PC-9 (cell line): ENCODE measurements around the gene AKR1B1. TPM values are rescaled to one million over a fixed set of nuclear protein-coding genes. Genes with fewer than 3 reads are reported as not detected.

ENCODE experiments used
- BruUV-seq: library from RNA; stranded (reverse); fragments of 400-500 nt; replicated peaks from 2 replicates; lab custom pipeline; 2021; lab: Mats Ljungman, UMichigan
- CTCF ChIA-PET: fragments of 300-600 bp; sonication (Branson Sonifier 250); formaldehyde crosslinking; loops from one replicate; lab custom pipeline; 2022; ENCODE audit warnings: antibody characterized with exemption; lab: Charles Lee
- POLR2A ChIA-PET: fragments of 300-600 bp; sonication (Branson Sonifier 250); formaldehyde crosslinking; loops from one replicate; lab custom pipeline; 2022; ENCODE audit warnings: antibody characterized with exemption; ENCODE audit not compliant: unreplicated experiment; lab: Charles Lee
- DNase-seq, 2 experiments: peaks; one replicate each; pipeline versions ENCODE4 v3.0.0 to v3.0.0-alpha.2; 2015 to 2022; ENCODE audit warnings: mixed read lengths in 1 of 2
- H2AFZ ChIP-seq: fragments of 200-600 bp; sonication (generic); 2 replicates; pipeline ENCODE4 v1.8.1; 2017; ENCODE audit warnings: antibody characterized with exemption
- H3F3A ChIP-seq: fragments of 200-600 bp; sonication (generic); 2 replicates; pipeline ENCODE4 v1.8.1; 2017; ENCODE audit warnings: antibody characterized with exemption, mild to moderate bottlenecking, low read depth; ENCODE audit not compliant: insufficient read depth
- H3K27ac ChIP-seq: fragments of 200-600 bp; sonication (generic); 2 replicates; pipeline ENCODE4 v1.6.1; 2016; ENCODE audit warnings: mixed run types
- H3K27me3 ChIP-seq: fragments of 200-600 bp; sonication (generic); 2 replicates; pipeline ENCODE4 v1.6.1; 2016; ENCODE audit warnings: low read depth, mixed run types; ENCODE audit not compliant: insufficient read depth
- H3K36me3 ChIP-seq: fragments of 200-600 bp; sonication (generic); 2 replicates; pipeline ENCODE4 v1.6.1; 2016; ENCODE audit warnings: low read depth, mixed run types
- H3K4me1 ChIP-seq: fragments of 200-600 bp; sonication (generic); replicated peaks from 2 replicates; pipeline ENCODE4 v1.6.1; 2016; ENCODE audit warnings: mixed run types; ENCODE audit not compliant: insufficient read depth
- H3K4me2 ChIP-seq: fragments of 200-600 bp; sonication (generic); 2 replicates; pipeline ENCODE4 v1.6.1; 2017; ENCODE audit warnings: mixed run types
- H3K4me3 ChIP-seq: fragments of 200-600 bp; sonication (generic); 2 replicates; pipeline ENCODE4 v1.6.1; 2016; ENCODE audit warnings: mixed run types
- H3K79me2 ChIP-seq: fragments of 200-600 bp; sonication (generic); 2 replicates; pipeline ENCODE4 v1.6.1; 2017; ENCODE audit warnings: low read depth, mixed run types
- H3K9me2 ChIP-seq: fragments of 200-600 bp; sonication (generic); 2 replicates; pipeline ENCODE4 v1.8.1; 2017; ENCODE audit warnings: mild to moderate bottlenecking; ENCODE audit not compliant: insufficient read depth
- H3K9me3 ChIP-seq: fragments of 200-600 bp; sonication (generic); 2 replicates; pipeline ENCODE4 v1.8.1; 2016; ENCODE audit warnings: low read depth; ENCODE audit not compliant: insufficient read depth
- H4K20me1 ChIP-seq: fragments of 200-600 bp; sonication (generic); 2 replicates; pipeline ENCODE4 v1.8.1; 2017; ENCODE audit not compliant: insufficient read depth
- CTCF ChIP-seq: fragments of 200-600 bp; sonication (generic); conservative IDR thresholded peaks from 2 replicates; pipeline ENCODE4 v1.6.1; 2017; ENCODE audit warnings: mixed run types, antibody characterized with exemption, mild to moderate bottlenecking, moderate library complexity
- EZH2 ChIP-seq: fragments of 200-600 bp; sonication (generic); IDR thresholded peaks from 2 replicates; pipeline ENCODE4 v1.8.0; 2017; ENCODE audit warnings: antibody characterized with exemption, low read depth
- intact Hi-C: fragments of 100-400 bp; cut with micrococcal nuclease; formaldehyde crosslinking; loops from one replicate; pipeline ENCODE4 v1.10.0; 2022; ENCODE audit not compliant: unreplicated experiment
- total RNA-seq: library from RNA; stranded (reverse); gene quantifications from 2 replicates; pipeline ENCODE4 v1.2.3, GENCODE V29; 2021

Gene AKR1B1
- total RNA-seq, 1 experiment from 2014 or later, result 1,009 TPM

GRCh38 chr7:134407311-134407710 lies 51.6 kb downstream of the AKR1B1 start:
- TF ChIP-seq EZH2 (no peak), CTCF (no peak)
- Histone ChIP-seq H3K4me1 (no peaks in the 10 kb centered on the region), H3K27me3 (no peaks in the 10 kb centered on the region), H3K27ac (no peak overlapping the region), H3K4me2 (no peak overlapping the region), H3K9me3 (peaks cover 3% of the 10 kb centered on the region; the same call in 1 of the 2 replicates), H4K20me1 (no peaks in the 10 kb centered on the region), H3K9me2 (no peaks in the 10 kb centered on the region), H3K36me3 (no peaks in the 10 kb centered on the region), H2AFZ (no peak overlapping the region), H3K4me3 (no peak overlapping the region), H3F3A (no peaks in the 10 kb centered on the region), H3K79me2 (no peaks in the 10 kb centered on the region)
- ChIA-PET POLR2A (no interaction called here), CTCF (interaction anchor here (0.7 kb wide), 1 partner anchor 143 kb away, joined by 3 read pairs; no protein-coding TSS in a partner anchor)
- intact Hi-C loops, result no loop called here
- no peak for DNase-seq
- no TSS peak for BruUV-seq

- POLR2A ChIA-PET, result no interaction called here
- intact Hi-C loops, result no loop called here
These were observed 52.5 kb downstream of the AKR1B1 start for GRCh38 chr7:134406431-134406830.

GRCh38 chr7:134405299-134405698 lies 53.6 kb downstream of the AKR1B1 start:
- ChIA-PET CTCF (interaction anchor here (0.6 kb wide), 1 partner anchor 142 kb away, joined by 3 read pairs; no protein-coding TSS in a partner anchor), POLR2A (no interaction called here)
- BruUV-seq, result no TSS peak
- H3K4me3 ChIP-seq, result no peak overlapping the region
- DNase-seq, result no peak
- H3F3A ChIP-seq, result no peaks in the 10 kb centered on the region
- no peaks in the 10 kb centered on the region for H3K79me2 ChIP-seq
- intact Hi-C loops, result no loop called here
- no peaks in the 10 kb centered on the region for H3K36me3 ChIP-seq
- H3K4me2 ChIP-seq, result no peak overlapping the region
- no peaks in the 10 kb centered on the region for H3K4me1 ChIP-seq
- no peaks in the 10 kb centered on the region for H4K20me1 ChIP-seq
- H3K27ac ChIP-seq, result no peak overlapping the region
- H3K9me3 ChIP-seq, result peaks cover 3% of the 10 kb centered on the region; the same call in 1 of the 2 replicates
- no peaks in the 10 kb centered on the region for H3K27me3 ChIP-seq
- TF ChIP-seq CTCF, result no peak
- TF ChIP-seq EZH2, result no peak
- H3K9me2 ChIP-seq, result no peaks in the 10 kb centered on the region
- H2AFZ ChIP-seq, result no peak overlapping the region

More at GRCh38 chr7:134406431-134406830, 52.5 kb downstream of the AKR1B1 start:
- Histone ChIP-seq H3K4me1 (no peaks in the 10 kb centered on the region), H3K79me2 (no peaks in the 10 kb centered on the region), H3F3A (no peaks in the 10 kb centered on the region), H2AFZ (no peak overlapping the region), H3K4me2 (no peak overlapping the region), H4K20me1 (no peaks in the 10 kb centered on the region), H3K27me3 (no peaks in the 10 kb centered on the region), H3K4me3 (no peak overlapping the region), H3K9me2 (no peaks in the 10 kb centered on the region), H3K9me3 (peaks cover 3% of the 10 kb centered on the region; the same call in 1 of the 2 replicates), H3K36me3 (no peaks in the 10 kb centered on the region), H3K27ac (no peak overlapping the region)
- TF ChIP-seq CTCF (no peak), EZH2 (no peak)
- no TSS peak for BruUV-seq
- DNase-seq, result no peak
- CTCF ChIA-PET, result interaction anchor here (0.7 kb wide), 1 partner anchor 144 kb away, joined by 3 read pairs; no protein-coding TSS in a partner anchor
